HepG2 (cell line): Measurements from ENCODE around the gene ADRA2A. TPM values are rescaled to one million over a fixed set of nuclear protein-coding genes. Genes with fewer than 3 reads are reported as not detected.

Source experiments
- polyA plus RNA-seq, 8 experiments: library from polyadenylated mRNA; depleted of rRNA in 3 of 8; stranded (reverse) in 7 of 8; unstranded in 1 of 8; fragments of >200 nt; fragmentation: Illumina TruSeq in 4 of 8; extraction: Trizol in 4 of 8; gene quantifications; 2 replicates each; pipeline versions ENCODE4 v1.2.1 to v1.2.3, GENCODE V29; 2011 to 2016; ENCODE audit warnings: low read depth in 4 of 8, missing spikeins in 1 of 8, mixed read lengths in 1 of 8; ENCODE audit not compliant: insufficient read depth in 1 of 8
- small RNA-seq, 3 experiments: library from RNA; depleted of rRNA; stranded (forward); fragments of <200 nt; gene quantifications; one replicate each; pipeline ENCODE3, GENCODE V24; 2012; ENCODE audit warnings: low read depth in 2 of 3, low replicate concordance in 1 of 3; ENCODE audit not compliant: insufficient read length in 3 of 3, insufficient read depth in 2 of 3
- total RNA-seq, 5 experiments: library from RNA; depleted of rRNA; stranded (reverse); fragments of >200 nt; fragmentation: Illumina TruSeq; extraction: Trizol; gene quantifications; 2 replicates each; pipeline ENCODE4 v1.2.3, GENCODE V29; 2016; ENCODE audit warnings: low read depth in 1 of 5

The ADRA2A gene
- total and polyA plus RNA-seq, 2 of the 13 experiments (the other 11 are each of a cell fraction or from before 2014, with no cell fraction given) = 0.01 TPM; not detected in 1

Small RNA genes lying within 50 kb of the gene (small RNA-seq; reads per million reads assigned to genes)
- gene AL355863.1 = 0 reads per million in 3 experiments

Other genes starting within 250 kb of the ADRA2A start
- gene PDCD4, start 205.1 kb upstream of the ADRA2A start, total RNA-seq (2016; rRNA removed; fragmentation: Illumina TruSeq; extraction: Trizol) = 56.2 and 92.8 TPM in 2 replicates
- 22.4 and 22.8 TPM in 2 replicates for gene PDCD4, start 205.1 kb upstream of the ADRA2A start, polyA plus RNA-seq (2011; rRNA removed)
- 24.1 and 28.9 TPM in 2 replicates for gene BBIP1, start 157.8 kb upstream of the ADRA2A start, total RNA-seq (2016; rRNA removed; fragmentation: Illumina TruSeq; extraction: Trizol)
- gene BBIP1, start 157.8 kb upstream of the ADRA2A start, polyA plus RNA-seq (2011; rRNA removed) = 12.2 and 18.3 TPM in 2 replicates
- gene SHOC2, start 157.4 kb upstream of the ADRA2A start, total RNA-seq (2016; rRNA removed; fragmentation: Illumina TruSeq; extraction: Trizol) = 25.5 and 44.4 TPM in 2 replicates
- gene SHOC2, start 157.4 kb upstream of the ADRA2A start, polyA plus RNA-seq (2011; rRNA removed) = 8.0 and 8.6 TPM in 2 replicates